ENCODE results near the gene GRID2. TPM values are rescaled to one million over a fixed set of nuclear protein-coding genes. Genes with fewer than 3 reads are reported as not detected.

GRID2 gene
- polyA plus RNA-seq, 1 donor (not counting 4 experiments of a cell fraction or from before 2014, with no cell fraction given), result not detected

GRCh38 chr4:93414041-93414550 is 1110.3 kb downstream of the GRID2 start:
- Histone ChIP-seq H3K4me3 (ENCODE audit: control insufficient read depth in 2 of 3, extremely low read depth in 1 of 3, insufficient read depth in 2 of 3, low read depth in 1 of 3, low read length in 3 of 3) (no peak overlapping the region), H3K27ac (ENCODE audit: control insufficient read depth, insufficient read depth, low read length) (no peak overlapping the region), H4K20me1 (ENCODE audit: control insufficient read depth, extremely low read depth, insufficient read depth, low read length) (no peaks in the 10 kb centered on the region), H3K79me2 (ENCODE audit: control insufficient read depth, insufficient read depth, low read length) (no peaks in the 10 kb centered on the region), H3K36me3 (ENCODE audit: control insufficient read depth in 2 of 2, extremely low read depth in 1 of 2, insufficient read depth in 2 of 2, low read length in 2 of 2) (no peaks in the 10 kb centered on the region), H3K4me2 (ENCODE audit: control insufficient read depth, extremely low read depth, insufficient read depth, low read depth, low read length) (no peak overlapping the region), H3K9ac (ENCODE audit: control insufficient read depth, extremely low read depth, insufficient read depth, low read length) (no peak overlapping the region), H3K9me3 (ENCODE audit: control insufficient read depth, low read depth, low read length) (no peaks in the 10 kb centered on the region), H2AFZ (ENCODE audit: control insufficient read depth, low read length) (no peak overlapping the region), H3K27me3 (ENCODE audit: control insufficient read depth, extremely low read depth, insufficient read depth, low read length) (no peaks in the 10 kb centered on the region), H3K9me1 (ENCODE audit: control insufficient read depth, extremely low read depth, insufficient read depth, low read length) (no peaks in the 10 kb centered on the region), H3K4me1 (ENCODE audit: control insufficient read depth, extremely low read depth, insufficient read depth, low read length) (no peaks in the 10 kb centered on the region)
- dilution Hi-C loops (cut with MboI; ENCODE audit: extremely low pct_ligation_motif_present, low sequenced_read_pairs), result no loop called here
- FAIRE-seq (no peak), DNase-seq (ENCODE audit: low read depth, low spot score) (no peak)
- TF ChIP-seq EZH2 (IDR thresholded peaks at IDR 0.05; ENCODE audit: low read length), result no peak
- no peak for TF ChIP-seq CTCF (optimal IDR thresholded peaks at IDR 0.05 in 1 of 3, IDR thresholded peaks at IDR 0.05 in 1 of 3, conservative IDR thresholded peaks at IDR 0.05 in 1 of 3; ENCODE audit: extremely low read depth in 1 of 3, insufficient read depth in 2 of 3, low read length in 3 of 3)

- Histone ChIP-seq H3K4me1 (ENCODE audit: control insufficient read depth, extremely low read depth, insufficient read depth, low read length) (no peaks in the 10 kb centered on the region), H3K36me3 (ENCODE audit: control insufficient read depth in 2 of 2, extremely low read depth in 1 of 2, insufficient read depth in 2 of 2, low read length in 2 of 2) (no peaks in the 10 kb centered on the region), H3K27ac (ENCODE audit: control insufficient read depth, insufficient read depth, low read length) (no peak overlapping the region), H3K79me2 (ENCODE audit: control insufficient read depth, insufficient read depth, low read length) (no peaks in the 10 kb centered on the region), H2AFZ (ENCODE audit: control insufficient read depth, low read length) (no peak overlapping the region), H3K9ac (ENCODE audit: control insufficient read depth, extremely low read depth, insufficient read depth, low read length) (no peak overlapping the region), H4K20me1 (ENCODE audit: control insufficient read depth, extremely low read depth, insufficient read depth, low read length) (no peaks in the 10 kb centered on the region), H3K27me3 (ENCODE audit: control insufficient read depth, extremely low read depth, insufficient read depth, low read length) (no peaks in the 10 kb centered on the region), H3K4me2 (ENCODE audit: control insufficient read depth, extremely low read depth, insufficient read depth, low read depth, low read length) (no peak overlapping the region), H3K4me3 (ENCODE audit: control insufficient read depth in 2 of 3, extremely low read depth in 1 of 3, insufficient read depth in 2 of 3, low read depth in 1 of 3, low read length in 3 of 3) (no peak overlapping the region), H3K9me3 (ENCODE audit: control insufficient read depth, low read depth, low read length) (no peaks in the 10 kb centered on the region), H3K9me1 (ENCODE audit: control insufficient read depth, extremely low read depth, insufficient read depth, low read length) (no peaks in the 10 kb centered on the region)
- dilution Hi-C loops (cut with MboI; ENCODE audit: extremely low pct_ligation_motif_present, low sequenced_read_pairs), result no loop called here
- FAIRE-seq (no peak), DNase-seq (ENCODE audit: low read depth, low spot score) (no peak)
- TF ChIP-seq EZH2 (IDR thresholded peaks at IDR 0.05; ENCODE audit: low read length) (no peak), CTCF (optimal IDR thresholded peaks at IDR 0.05 in 1 of 3, IDR thresholded peaks at IDR 0.05 in 1 of 3, conservative IDR thresholded peaks at IDR 0.05 in 1 of 3; ENCODE audit: extremely low read depth in 1 of 3, insufficient read depth in 2 of 3, low read length in 3 of 3) (no peak)
Observed at GRCh38 chr4:93416344-93417128, 1112.8 kb downstream of the GRID2 start.
